Measurements from ENCODE around the gene POLE3.
"Not testable (repeated sequence)": the region's sequence is repeated elsewhere in the genome, so short reads cannot be mapped to it uniquely, and the experiment has no call there.

POLE3 gene

GRCh38 chr9:113401027-113401792 is 9.3 kb downstream of the POLE3 start, which contains the start of gene ALAD:
Gene ALAD, minus strand, starts transcription at chr9:113401284. Its CDS starts 7,725 bp downstream, at chr9:113393559.
- DNase-seq: peak; percentile 99

- DNase-seq: no peak
Observed at GRCh38 chr9:113399646-113400200, 10.8 kb downstream of the POLE3 start.

GRCh38 chr9:113398796-113399195 is 11.7 kb downstream of the POLE3 start:
- no peak for DNase-seq

- no peak for DNase-seq
Observed at GRCh38 chr9:113397203-113397631, 13.3 kb downstream of the POLE3 start.

- no peak for DNase-seq
Observed at GRCh38 chr9:113395000-113395861, 15.2 kb downstream of the POLE3 start.

GRCh38 chr9:113393281-113393680 is 17.2 kb downstream of the POLE3 start:
- DNase-seq: peak; percentile 67

GRCh38 chr9:113391917-113392316 is 18.6 kb downstream of the POLE3 start:
- no peak for DNase-seq

GRCh38 chr9:113390192-113390960 is 20.1 kb downstream of the POLE3 start:
- no peak for DNase-seq

- DNase-seq: no peak
Observed at GRCh38 chr9:113389451-113389850, 21.0 kb downstream of the POLE3 start.

- DNase-seq: no peak
Observed at GRCh38 chr9:113388833-113389232, 21.6 kb downstream of the POLE3 start.

- no peak for DNase-seq
Observed at GRCh38 chr9:113387560-113388230, 22.8 kb downstream of the POLE3 start.

- no peak for DNase-seq
Observed at GRCh38 chr9:113386571-113387393, 23.7 kb downstream of the POLE3 start.

GRCh38 chr9:113381909-113382411 is 28.5 kb downstream of the POLE3 start:
- DNase-seq: no peak

- not testable (repeated sequence) for DNase-seq
Observed at GRCh38 chr9:113381441-113381840, 29.0 kb downstream of the POLE3 start.

GRCh38 chr9:113380869-113381378 is 29.6 kb downstream of the POLE3 start:
- DNase-seq: no peak

- DNase-seq: not testable (repeated sequence)
Observed at GRCh38 chr9:113379829-113380210, 30.7 kb downstream of the POLE3 start.

GRCh38 chr9:113379094-113379828 is 31.2 kb downstream of the POLE3 start:
- not testable (repeated sequence) for DNase-seq

- DNase-seq: peak; percentile 71
Observed at GRCh38 chr9:113376634-113377567, 33.6 kb downstream of the POLE3 start, which contains the start of gene HDHD3. Gene HDHD3, minus strand, starts transcription at chr9:113376986. Its CDS starts 2,632 bp downstream, at chr9:113374354.
